WTC11 (cell line): Measurements from ENCODE around the gene AQP12A. TPM values are rescaled to one million over a fixed set of nuclear protein-coding genes. Genes with fewer than 3 reads are reported as not detected.

Experiments
- ATAC-seq: fragments of 200-7000 bp; cut with Tn5 transposase; 2 replicates; pipeline ENCODE4 v1.10.0; 2021; ENCODE audit warnings: mild to moderate bottlenecking, moderate library complexity
- CTCF ChIA-PET: fragments of 300-600 bp; sonication (Branson Sonifier 250); formaldehyde crosslinking; loops from one replicate; lab custom pipeline; 2021; ENCODE audit warnings: antibody characterized with exemption; lab: Charles Lee
- POLR2A ChIA-PET: fragments of 350-600 bp; sonication (Branson Sonifier 250); formaldehyde crosslinking; loops from one replicate; lab custom pipeline; 2021; ENCODE audit warnings: antibody characterized with exemption; lab: Charles Lee
- DNase-seq: peaks from one replicate; pipeline ENCODE4 v3.0.0; 2021; ENCODE audit warnings: low spot score
- H3K27ac Mint-ChIP-seq: 2 replicates; pipeline ENCODE4 v1.8.0; 2021; ENCODE audit warnings: mixed read lengths
- H3K27me3 Mint-ChIP-seq: 2 replicates; pipeline ENCODE4 v1.8.0; 2021; ENCODE audit warnings: low read depth, mild to moderate bottlenecking, moderate library complexity, mixed read lengths
- H3K36me3 Mint-ChIP-seq: 2 replicates; pipeline ENCODE4 v1.8.0; 2021; ENCODE audit warnings: mixed read lengths
- H3K4me1 Mint-ChIP-seq: 2 replicates; pipeline ENCODE4 v1.8.0; 2022; ENCODE audit warnings: mixed read lengths
- H3K4me3 Mint-ChIP-seq: 2 replicates; pipeline ENCODE4 v1.8.0; 2021; ENCODE audit warnings: mild to moderate bottlenecking, moderate library complexity, mixed read lengths
- H3K9me3 Mint-ChIP-seq: 2 replicates; pipeline ENCODE4 v1.8.0; 2021; ENCODE audit warnings: mixed read lengths
- CREM ChIP-seq: sonication (generic); formaldehyde crosslinking; IDR thresholded peaks from 2 replicates; pipeline ENCODE4 v1.8.1; 2022; ENCODE audit warnings: mild to moderate bottlenecking, missing genetic modification reagents, moderate library complexity
- FOXK1 ChIP-seq: sonication (generic); formaldehyde crosslinking; IDR thresholded peaks from 2 replicates; pipeline ENCODE4 v1.8.0; 2022; ENCODE audit warnings: mild to moderate bottlenecking, moderate library complexity, missing genetic modification reagents
- JUN ChIP-seq: sonication (generic); formaldehyde crosslinking; IDR thresholded peaks from 2 replicates; pipeline ENCODE4 v1.8.0; 2023; ENCODE audit warnings: mild to moderate bottlenecking, missing genetic modification reagents
- MXD4 ChIP-seq: fragments of 250-450 bp; sonication (Bioruptor Pico); IDR thresholded peaks from 2 replicates; pipeline ENCODE4 v1.8.0; 2021; ENCODE audit warnings: mild to moderate bottlenecking, moderate library complexity, borderline replicate concordance
- MYBL2 ChIP-seq: sonication (generic); formaldehyde crosslinking; IDR thresholded peaks from 2 replicates; pipeline ENCODE4 v1.8.1; 2023; ENCODE audit warnings: mild to moderate bottlenecking, moderate library complexity, missing genetic modification reagents
- NR1H2 ChIP-seq: sonication (generic); formaldehyde crosslinking; IDR thresholded peaks from 2 replicates; pipeline ENCODE4 v1.9.0; 2021; ENCODE audit warnings: mild to moderate bottlenecking, moderate library complexity, missing genetic modification reagents
- NR2C2 ChIP-seq: sonication (generic); formaldehyde crosslinking; IDR thresholded peaks from 2 replicates; pipeline ENCODE4 v1.8.0; 2022; ENCODE audit warnings: mild to moderate bottlenecking, missing genetic modification reagents
- SOX15 ChIP-seq: fragments of 250-450 bp; sonication (Bioruptor Pico); IDR thresholded peaks from 2 replicates; pipeline ENCODE4 v1.9.0; 2021; ENCODE audit warnings: mild to moderate bottlenecking
- TEAD1 ChIP-seq: sonication (generic); formaldehyde crosslinking; IDR thresholded peaks from 2 replicates; pipeline ENCODE4 v1.8.0; 2022; ENCODE audit warnings: mild to moderate bottlenecking, missing genetic modification reagents
- TP53 ChIP-seq: sonication (generic); formaldehyde crosslinking; IDR thresholded peaks from 2 replicates; pipeline ENCODE4 v1.8.1; 2023; ENCODE audit warnings: mild to moderate bottlenecking, missing genetic modification reagents
- ZNF138 ChIP-seq: sonication (generic); formaldehyde crosslinking; conservative IDR thresholded peaks from 2 replicates; pipeline ENCODE4 v1.8.1; 2022; ENCODE audit warnings: mild to moderate bottlenecking, moderate library complexity, missing genetic modification reagents
- ZNF219 ChIP-seq: sonication (generic); formaldehyde crosslinking; IDR thresholded peaks from 2 replicates; pipeline ENCODE4 v1.8.0; 2023; ENCODE audit warnings: missing genetic modification reagents, mild to moderate bottlenecking, borderline replicate concordance
- total RNA-seq: library from RNA; stranded (reverse); gene quantifications from 3 replicates; pipeline ENCODE4 v1.2.3, GENCODE V29; 2021
- TF ChIP-seq, protein P1 (sequence below): fragments of 250-450 bp; sonication (Bioruptor Pico); IDR thresholded peaks from 2 replicates; pipeline ENCODE4 v1.8.0; 2021; ENCODE audit warnings: mild to moderate bottlenecking
- TF ChIP-seq, protein P2 (sequence below): fragments of 250-450 bp; sonication (Bioruptor Pico); IDR thresholded peaks from 2 replicates; pipeline ENCODE4 v1.9.0; 2021; ENCODE audit warnings: moderate library complexity, mild to moderate bottlenecking, inconsistent platforms, borderline replicate concordance
- TF ChIP-seq, protein P3 (sequence below): sonication (generic); formaldehyde crosslinking; IDR thresholded peaks from 2 replicates; pipeline ENCODE4 v1.8.1; 2022; ENCODE audit warnings: mild to moderate bottlenecking, missing genetic modification reagents, moderate library complexity, borderline replicate concordance
- TF ChIP-seq, protein P4 (sequence below): fragments of 250-450 bp; sonication (Bioruptor Pico); IDR thresholded peaks from 2 replicates; pipeline ENCODE4 v2.1.2; 2022; ENCODE audit warnings: mild to moderate bottlenecking, moderate library complexity
- TF ChIP-seq, protein P5 (sequence below): sonication (generic); formaldehyde crosslinking; IDR thresholded peaks from 2 replicates; pipeline ENCODE4 v1.8.0; 2023; ENCODE audit warnings: mild to moderate bottlenecking, missing genetic modification reagents

The AQP12A gene
- total RNA-seq, 1 experiment from 2014 or later, result not detected

DNA sequence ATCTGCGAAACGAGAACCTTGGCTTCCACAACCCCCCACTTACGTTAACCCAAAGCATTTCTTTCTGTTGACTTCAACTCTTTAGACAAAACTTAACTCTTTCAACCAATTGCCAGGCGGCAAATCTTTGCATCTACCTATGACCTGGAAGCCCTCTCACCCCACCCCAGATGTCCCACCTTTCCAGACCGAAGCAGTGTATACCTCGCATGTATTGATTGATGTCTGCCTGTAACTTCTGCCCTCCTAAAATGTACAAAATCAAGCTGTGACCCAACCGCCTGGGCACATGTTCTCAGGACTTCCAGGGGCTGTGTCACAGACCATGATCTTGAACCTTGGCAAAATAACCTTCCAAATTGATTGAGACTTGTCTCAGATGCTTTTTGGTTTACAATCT is 21.3 kb upstream of the AQP12A start:
- Mint-ChIP-seq H3K4me1 (no peaks in the 10 kb centered on the region), H3K9me3 (peaks cover 8% of the 10 kb centered on the region), H3K36me3 (no peaks in the 10 kb centered on the region), H3K27ac (no peak overlapping the region), H3K4me3 (no peak overlapping the region), H3K27me3 (peaks cover 40% of the 10 kb centered on the region)
- CTCF ChIA-PET, result interaction anchor here (1.0 kb wide), 1 partner anchor 90 kb away, joined by 3 read pairs; no protein-coding TSS in a partner anchor
- POLR2A ChIA-PET, result no interaction called here
- no peak for DNase-seq
- TF ChIP-seq ZNF219 (no peak), NR2C2 (CRISPR knock-in tag) (no peak), TEAD1 (CRISPR knock-in tag) (no peak), SOX15 (CRISPR knock-in tag) (no peak), CREM (no peak), NR1H2 (CRISPR knock-in tag) (no peak), MYBL2 (CRISPR knock-in tag) (no peak), FOXK1 (CRISPR knock-in tag) (no peak), MXD4 (CRISPR knock-in tag) (no peak), TP53 (CRISPR knock-in tag) (no peak)
- TF ChIP-seq, protein P1, sequence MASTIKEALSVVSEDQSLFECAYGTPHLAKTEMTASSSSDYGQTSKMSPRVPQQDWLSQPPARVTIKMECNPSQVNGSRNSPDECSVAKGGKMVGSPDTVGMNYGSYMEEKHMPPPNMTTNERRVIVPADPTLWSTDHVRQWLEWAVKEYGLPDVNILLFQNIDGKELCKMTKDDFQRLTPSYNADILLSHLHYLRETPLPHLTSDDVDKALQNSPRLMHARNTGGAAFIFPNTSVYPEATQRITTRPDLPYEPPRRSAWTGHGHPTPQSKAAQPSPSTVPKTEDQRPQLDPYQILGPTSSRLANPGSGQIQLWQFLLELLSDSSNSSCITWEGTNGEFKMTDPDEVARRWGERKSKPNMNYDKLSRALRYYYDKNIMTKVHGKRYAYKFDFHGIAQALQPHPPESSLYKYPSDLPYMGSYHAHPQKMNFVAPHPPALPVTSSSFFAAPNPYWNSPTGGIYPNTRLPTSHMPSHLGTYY (CRISPR knock-in tag), result no peak
- TF ChIP-seq, protein P2, sequence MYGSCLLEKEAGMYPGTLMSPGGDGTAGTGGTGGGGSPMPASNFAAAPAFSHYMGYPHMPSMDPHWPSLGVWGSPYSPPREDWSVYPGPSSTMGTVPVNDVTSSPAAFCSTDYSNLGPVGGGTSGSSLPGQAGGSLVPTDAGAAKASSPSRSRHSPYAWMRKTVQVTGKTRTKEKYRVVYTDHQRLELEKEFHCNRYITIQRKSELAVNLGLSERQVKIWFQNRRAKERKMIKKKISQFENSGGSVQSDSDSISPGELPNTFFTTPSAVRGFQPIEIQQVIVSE (CRISPR knock-in tag), result no peak
- TF ChIP-seq, protein P3, sequence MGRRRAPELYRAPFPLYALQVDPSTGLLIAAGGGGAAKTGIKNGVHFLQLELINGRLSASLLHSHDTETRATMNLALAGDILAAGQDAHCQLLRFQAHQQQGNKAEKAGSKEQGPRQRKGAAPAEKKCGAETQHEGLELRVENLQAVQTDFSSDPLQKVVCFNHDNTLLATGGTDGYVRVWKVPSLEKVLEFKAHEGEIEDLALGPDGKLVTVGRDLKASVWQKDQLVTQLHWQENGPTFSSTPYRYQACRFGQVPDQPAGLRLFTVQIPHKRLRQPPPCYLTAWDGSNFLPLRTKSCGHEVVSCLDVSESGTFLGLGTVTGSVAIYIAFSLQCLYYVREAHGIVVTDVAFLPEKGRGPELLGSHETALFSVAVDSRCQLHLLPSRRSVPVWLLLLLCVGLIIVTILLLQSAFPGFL (CRISPR knock-in tag), result no peak
- no peak for ATAC-seq

DNA sequence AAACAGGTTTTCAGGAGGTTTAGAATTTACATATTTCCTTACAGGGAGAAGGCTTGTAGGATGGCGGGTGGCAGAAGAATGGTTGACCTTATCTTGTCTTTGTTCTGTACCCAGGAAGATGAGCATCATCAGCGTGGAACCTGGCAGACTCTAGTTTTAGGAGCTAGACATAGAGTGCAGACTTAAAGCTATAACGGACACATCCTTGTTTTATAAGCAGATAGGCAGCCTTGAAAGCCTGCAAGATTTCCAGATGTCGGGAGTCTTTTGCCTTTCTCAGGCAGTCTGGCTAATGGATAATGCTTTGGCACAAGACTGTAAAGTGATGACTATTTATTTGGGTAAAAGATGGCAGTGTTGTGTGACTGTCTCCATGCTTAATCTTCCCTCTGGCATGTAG is 20.7 kb upstream of the AQP12A start:
- TF ChIP-seq, protein P4, sequence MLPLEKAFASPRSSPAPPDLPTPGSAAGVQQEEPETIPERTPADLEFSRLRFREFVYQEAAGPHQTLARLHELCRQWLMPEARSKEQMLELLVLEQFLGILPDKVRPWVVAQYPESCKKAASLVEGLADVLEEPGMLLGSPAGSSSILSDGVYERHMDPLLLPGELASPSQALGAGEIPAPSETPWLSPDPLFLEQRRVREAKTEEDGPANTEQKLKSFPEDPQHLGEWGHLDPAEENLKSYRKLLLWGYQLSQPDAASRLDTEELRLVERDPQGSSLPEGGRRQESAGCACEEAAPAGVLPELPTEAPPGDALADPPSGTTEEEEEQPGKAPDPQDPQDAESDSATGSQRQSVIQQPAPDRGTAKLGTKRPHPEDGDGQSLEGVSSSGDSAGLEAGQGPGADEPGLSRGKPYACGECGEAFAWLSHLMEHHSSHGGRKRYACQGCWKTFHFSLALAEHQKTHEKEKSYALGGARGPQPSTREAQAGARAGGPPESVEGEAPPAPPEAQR (CRISPR knock-in tag), result no peak
- TF ChIP-seq, protein P5, sequence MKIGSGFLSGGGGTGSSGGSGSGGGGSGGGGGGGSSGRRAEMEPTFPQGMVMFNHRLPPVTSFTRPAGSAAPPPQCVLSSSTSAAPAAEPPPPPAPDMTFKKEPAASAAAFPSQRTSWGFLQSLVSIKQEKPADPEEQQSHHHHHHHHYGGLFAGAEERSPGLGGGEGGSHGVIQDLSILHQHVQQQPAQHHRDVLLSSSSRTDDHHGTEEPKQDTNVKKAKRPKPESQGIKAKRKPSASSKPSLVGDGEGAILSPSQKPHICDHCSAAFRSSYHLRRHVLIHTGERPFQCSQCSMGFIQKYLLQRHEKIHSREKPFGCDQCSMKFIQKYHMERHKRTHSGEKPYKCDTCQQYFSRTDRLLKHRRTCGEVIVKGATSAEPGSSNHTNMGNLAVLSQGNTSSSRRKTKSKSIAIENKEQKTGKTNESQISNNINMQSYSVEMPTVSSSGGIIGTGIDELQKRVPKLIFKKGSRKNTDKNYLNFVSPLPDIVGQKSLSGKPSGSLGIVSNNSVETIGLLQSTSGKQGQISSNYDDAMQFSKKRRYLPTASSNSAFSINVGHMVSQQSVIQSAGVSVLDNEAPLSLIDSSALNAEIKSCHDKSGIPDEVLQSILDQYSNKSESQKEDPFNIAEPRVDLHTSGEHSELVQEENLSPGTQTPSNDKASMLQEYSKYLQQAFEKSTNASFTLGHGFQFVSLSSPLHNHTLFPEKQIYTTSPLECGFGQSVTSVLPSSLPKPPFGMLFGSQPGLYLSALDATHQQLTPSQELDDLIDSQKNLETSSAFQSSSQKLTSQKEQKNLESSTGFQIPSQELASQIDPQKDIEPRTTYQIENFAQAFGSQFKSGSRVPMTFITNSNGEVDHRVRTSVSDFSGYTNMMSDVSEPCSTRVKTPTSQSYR, result no peak
- TF ChIP-seq JUN (CRISPR knock-in tag) (no peak), ZNF138 (no peak)
- CTCF ChIA-PET, result no interaction called here
- POLR2A ChIA-PET, result no interaction called here
- ATAC-seq (no peak), DNase-seq (no peak)
- Mint-ChIP-seq H3K36me3 (no peaks in the 10 kb centered on the region), H3K27me3 (peaks cover 40% of the 10 kb centered on the region), H3K27ac (no peak overlapping the region), H3K4me3 (no peak overlapping the region), H3K9me3 (peaks cover 4% of the 10 kb centered on the region), H3K4me1 (no peaks in the 10 kb centered on the region)
